ENCODE measurements around the gene ZNF420.

ZNF420 gene

DNA sequence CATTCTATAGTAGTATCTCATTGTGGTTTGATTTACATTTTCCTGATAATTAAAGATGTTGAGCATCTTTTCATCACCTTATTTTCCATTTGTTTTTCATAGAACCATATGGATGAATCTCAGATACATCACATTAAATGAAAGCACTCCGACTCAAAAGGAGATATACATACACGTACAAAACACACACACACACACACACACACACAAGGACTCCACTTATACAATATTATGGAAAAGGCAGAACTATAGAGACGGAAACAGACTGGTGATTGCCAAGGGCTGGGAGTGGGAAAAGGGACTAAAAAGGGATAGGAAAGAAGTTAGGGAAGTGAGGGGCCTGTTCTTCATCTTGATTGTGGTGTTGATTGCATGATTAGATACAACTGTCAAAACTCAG is 70.0 kb downstream of the ZNF420 start:
- no peak for DNase-seq (ENCODE audit: low spot score)

DNA sequence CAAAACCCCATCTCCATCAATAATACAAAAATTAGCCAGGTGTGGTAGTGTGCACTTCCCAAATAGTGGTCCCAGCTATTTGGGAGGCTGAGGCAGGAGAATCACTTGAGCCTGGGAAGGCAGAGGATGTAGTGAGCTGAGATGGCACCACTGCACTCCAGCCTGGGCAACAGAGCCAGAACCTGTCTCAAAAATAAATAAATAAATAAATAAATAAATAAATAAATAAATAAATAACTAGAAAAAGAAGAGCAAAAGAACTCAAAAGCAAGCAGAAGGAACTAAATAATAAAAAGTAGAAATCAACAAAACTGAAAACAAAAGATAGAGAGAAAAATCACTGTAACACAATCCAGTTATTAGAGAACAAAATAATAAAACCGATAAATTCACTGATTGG is 81.9 kb downstream of the ZNF420 start:
- DNase-seq (ENCODE audit: low spot score): no peak

DNA sequence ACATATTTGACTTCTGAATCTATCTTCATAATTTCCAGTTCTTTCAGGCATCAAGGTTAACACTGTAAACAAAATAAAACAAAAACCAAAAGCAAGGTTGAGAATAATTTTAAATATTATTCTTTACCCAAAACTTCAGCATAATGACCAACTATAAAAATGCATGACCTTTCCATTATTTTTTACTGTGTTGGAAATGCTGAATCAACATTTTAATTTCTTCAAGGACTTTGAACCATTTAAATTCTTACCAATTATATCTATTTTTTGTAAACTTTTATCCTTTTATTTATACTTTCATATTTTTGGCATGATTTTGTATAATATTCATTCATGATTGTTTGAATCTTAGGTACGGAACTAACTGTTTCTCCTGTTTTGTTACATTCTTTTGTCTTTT is 87.4 kb downstream of the ZNF420 start:
- no peak for DNase-seq (ENCODE audit: low spot score)

DNA sequence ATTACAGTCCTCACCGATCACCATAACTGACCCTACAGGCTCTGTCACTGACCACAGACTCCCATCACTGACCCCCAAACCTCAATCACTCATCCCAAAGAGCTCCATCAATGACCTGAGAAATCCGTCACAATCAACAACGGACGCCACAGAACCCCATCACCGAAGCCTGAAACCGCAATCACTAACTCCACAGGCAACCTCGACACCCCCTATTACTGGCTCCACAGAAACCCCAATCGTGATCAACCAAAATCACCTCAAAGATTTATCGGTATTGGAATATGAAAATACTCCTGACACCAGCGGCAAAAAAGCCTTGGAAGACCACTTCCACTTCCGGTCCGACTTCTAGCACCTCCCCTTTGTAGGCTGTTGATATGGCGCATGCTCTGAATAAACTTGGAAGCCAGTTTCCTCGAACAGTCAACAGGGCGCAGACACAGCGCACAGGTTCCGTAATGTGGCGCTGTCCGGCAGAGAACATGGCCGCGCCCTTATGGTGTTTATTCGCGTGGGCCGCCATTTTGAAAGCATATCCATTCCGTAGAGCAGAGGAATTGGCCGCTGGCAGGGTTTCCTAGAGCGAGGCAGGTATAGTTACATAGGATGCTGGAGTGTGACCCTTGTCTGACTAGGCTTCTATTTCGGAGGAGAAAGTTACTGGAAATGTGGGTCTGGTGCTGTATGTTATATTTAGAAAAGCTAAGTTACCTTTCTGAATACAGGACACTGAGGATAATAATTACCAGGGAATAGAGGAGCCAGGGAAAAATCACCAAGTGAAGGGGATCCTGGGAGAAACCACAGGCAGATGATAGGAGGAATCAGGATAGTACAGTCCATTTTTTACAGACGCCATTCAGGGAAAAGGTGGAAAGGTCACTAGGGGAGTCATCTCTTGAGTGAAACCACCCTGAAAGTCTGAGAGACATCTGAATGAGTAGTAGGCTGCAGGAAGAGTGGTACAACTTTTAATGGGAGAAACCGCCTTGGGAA is 94.4 kb downstream of the ZNF420 start, which contains the start of gene ZNF585A:
TSS of gene ZNF585A (minus strand) at position 328 of the 999 bp plus-strand sequence. CDS start 2,785 bp downstream, outside the sequence.
- DNase-seq (ENCODE audit: low spot score): peak; percentile 97
